ENCODE measurements around the gene ALG12.

DNA sequence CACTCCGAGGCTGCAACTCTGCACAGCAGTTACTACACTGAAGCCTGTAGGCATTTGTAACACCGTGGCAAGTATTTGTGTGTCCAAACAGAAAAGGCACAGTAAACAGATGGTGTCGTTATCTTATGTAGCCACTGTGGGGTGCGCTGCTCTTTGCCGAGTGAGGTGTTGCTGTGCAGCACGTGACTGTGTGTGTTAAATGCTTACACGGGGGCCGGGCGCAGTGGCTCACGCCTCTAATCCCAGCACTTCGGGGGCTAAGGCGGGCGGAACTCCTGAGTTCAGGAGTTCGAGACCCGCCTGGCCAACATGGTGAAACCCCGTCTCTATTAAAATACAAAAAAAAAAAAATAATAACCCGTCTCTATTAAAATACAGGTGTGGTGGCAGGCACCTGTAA is 53.1 kb downstream of the ALG12 start:
- TF ChIP-seq POLR2A (IDR thresholded peaks at IDR 0.05; ENCODE audit: low read depth, low read length) (no peak), POLR2AphosphoS5 (IDR thresholded peaks at IDR 0.05; ENCODE audit: low read depth, low read length) (no peak), SPI1 (IDR thresholded peaks at IDR 0.05; ENCODE audit: low read depth, low read length) (no peak)
